ENCODE measurements around the gene KDM7A.

The KDM7A gene

DNA sequence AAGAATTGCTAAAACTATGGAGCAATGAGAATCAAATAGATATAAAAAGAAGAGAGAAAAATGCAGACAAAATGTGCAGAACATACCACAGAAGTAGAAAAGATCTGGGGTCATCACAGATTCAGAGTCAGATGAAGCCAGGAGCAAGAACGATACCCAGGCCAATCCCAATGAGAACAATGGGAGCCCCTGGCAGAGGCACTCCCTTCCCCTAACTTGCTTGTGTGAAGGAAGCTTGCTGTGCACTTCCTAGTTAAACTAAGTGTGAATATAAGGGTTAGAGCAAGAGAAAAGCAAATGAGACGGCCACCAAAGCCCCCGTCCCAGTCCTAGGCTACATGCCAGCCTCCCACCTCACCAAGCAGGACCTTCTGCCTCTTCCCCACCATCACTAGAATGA, 126.7 kb downstream of the KDM7A start:
- DNase-seq: no peak

DNA sequence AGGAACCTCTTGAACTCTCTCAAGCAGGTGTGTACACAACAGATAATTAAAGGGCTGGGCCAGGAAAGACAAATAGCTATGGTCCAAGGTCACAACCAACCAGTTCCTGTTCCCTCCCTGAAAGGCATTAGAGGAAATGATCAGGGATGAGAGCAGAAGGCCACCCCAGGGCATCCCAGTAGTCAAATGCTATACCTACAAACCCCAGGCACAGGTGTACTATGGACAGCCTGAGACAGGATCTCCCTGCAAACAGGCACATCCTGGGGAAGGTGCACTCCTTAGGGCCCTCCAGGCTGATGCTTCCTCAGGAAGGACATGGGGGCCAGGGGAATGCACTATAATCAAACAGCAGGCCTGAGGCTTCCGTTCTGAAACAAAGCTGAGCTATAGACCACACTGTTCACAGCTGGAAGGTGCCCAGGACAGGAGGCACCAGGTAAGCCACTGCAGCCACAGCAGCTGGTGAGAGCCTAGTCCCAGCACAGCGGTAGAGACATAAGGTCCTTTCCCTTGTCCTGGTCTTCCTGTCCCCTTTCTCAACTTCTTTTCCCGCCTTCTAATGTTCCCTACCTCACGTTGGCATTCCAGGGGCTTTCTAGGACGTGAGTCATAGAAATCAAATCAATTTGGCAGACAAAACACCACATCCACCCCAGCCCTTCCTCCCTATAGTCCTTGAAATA, 127.3 kb downstream of the KDM7A start:
- DNase-seq: no peak

GRCh38 chr7:140048989-140049338, 127.8 kb downstream of the KDM7A start:
- no peak for DNase-seq

GRCh38 chr7:140048138-140048537, 128.6 kb downstream of the KDM7A start:
- no peak for DNase-seq

DNA sequence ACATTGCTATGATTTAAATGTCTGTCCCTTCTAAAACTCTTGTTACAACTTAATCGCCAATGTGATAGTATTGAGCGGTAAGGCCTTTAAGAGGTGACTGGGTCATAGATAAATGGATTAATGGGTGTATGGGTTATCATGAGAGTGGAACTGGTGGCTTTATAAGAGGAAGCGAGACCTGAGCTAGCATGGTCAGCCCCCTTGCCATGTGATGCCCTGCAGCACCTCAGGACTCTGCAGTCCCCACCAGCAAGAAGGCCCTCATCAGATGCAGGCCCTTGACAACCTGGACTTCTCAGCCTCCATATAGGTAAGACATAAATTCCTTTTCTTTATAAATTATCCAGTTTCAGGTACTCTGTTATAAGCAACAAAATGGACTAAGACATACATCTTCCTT, 129.6 kb downstream of the KDM7A start:
- no peak for DNase-seq

DNA sequence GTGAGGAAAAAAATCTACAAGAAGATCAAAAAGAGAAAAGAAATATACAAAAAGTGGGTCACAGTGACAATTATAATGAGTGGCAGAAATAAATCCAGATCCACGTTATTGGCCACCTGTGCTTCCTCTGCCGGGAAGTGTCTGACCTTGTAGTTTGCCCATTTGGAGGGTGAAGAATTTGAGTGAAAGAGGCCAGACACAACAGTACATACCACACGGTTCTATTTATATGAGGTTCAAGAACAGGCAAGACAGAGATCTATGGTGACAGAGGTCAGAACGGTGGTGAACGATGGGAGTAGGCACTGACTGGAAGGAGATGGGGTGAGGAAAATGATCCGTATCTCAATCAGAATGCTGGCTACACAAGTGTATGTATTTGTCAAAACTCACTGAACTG, 131.1 kb downstream of the KDM7A start:
- DNase-seq: no peak

DNA sequence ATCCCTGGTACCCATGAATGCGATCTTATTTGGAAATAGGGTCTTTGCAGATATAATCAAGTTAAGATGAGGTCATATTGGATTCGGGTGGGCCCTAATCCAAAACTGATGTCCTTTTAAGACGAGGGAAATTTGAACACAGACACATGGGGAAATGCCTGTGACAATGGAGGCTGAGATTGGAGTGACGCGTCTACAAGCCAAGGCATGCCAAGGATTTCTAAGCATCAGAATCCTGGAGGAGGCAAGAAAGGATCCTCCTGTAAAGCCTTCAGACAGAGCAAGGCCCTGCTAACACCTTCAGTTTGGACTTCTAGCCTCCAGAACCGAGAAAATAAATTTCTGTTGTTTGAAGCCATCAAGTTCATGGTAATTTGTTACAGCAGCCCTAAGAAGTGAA, 132.5 kb downstream of the KDM7A start:
- DNase-seq: no peak

DNA sequence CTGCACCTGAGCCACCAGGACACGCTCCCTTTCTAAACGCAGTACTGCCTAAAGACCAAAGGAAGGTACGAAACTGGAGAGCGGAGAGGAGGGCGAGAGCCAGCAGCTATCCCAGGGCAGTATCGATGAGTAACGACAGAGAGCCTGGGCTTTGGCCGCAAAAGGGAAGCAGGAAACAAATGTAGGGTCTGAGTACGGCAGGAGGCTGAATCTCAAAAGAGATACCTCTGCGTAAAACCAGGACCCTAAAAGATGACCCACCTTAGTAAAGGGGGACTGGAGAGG, 134.5 kb downstream of the KDM7A start:
- DNase-seq: no peak

- DNase-seq: no peak
Observed at GRCh38 chr7:140041659-140042385, 135.0 kb downstream of the KDM7A start.

- DNase-seq: no peak
Observed at GRCh38 chr7:140039896-140040295, 136.9 kb downstream of the KDM7A start.

DNA sequence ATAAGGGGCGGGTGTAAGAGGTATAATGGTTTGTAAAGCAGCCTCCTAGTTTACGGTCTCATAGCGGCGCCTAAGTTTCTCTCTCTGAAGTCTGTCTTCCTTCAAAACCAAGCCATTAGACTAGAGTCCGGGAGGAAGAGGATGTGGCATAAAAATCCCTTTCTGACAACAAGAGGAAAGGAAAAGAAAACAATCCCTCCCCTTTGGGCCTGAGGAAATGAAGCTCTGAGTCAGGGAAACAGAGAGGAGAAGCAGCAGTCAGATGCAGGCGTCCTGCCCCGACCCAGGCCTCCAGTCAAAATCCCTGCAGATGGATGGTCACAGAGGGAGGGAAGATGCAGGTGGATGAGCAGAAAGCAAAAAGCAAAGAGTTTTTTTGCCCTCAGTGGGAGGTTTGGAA, 137.7 kb downstream of the KDM7A start:
- DNase-seq: no peak

GRCh38 chr7:140036224-140036962, 140.4 kb downstream of the KDM7A start:
- no peak for DNase-seq

DNA sequence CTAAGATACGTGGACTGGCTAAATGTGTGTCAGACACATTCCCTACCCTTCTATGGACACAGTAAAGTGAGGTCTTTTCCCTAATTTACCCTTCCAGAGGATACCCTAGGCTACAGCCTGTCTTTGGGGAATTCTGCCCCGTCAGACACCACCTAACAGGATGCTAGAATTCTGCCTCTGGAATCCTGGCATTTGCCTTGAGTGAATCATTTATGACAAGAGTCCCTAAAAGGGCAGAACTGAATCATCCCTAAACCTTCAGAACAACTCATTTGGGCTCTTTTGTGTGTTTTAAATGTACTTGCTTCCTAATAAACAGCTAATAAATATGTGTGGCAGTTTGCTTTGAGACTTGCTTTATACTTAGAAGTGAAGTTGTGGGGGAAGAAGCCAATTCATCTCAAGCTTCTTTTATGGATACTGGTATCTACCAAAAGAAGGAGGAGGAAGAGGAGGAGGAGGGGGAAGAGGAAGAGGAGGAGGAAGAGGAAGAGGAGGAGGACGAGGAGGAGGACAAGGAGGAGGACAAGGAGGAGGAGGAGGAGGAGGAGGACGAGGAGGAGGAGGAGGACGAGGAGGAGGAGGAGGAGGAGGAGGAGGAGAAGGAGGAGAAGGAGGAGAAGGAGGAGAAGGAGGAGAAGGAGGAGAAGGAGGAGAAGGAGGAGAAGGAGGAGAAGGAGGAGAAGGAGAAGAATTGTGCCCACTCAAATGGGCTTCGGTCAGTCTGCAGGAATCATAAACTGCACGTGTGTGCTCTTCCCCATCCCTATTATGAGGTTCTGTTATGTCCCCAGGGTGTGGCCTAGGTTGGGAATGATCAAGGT, 141.2 kb downstream of the KDM7A start:
- DNase-seq: no peak

Data from CD4-positive, alpha-beta T cell treated with Interleukin-4 for 1 hour (primary cell).